GM12872 (cell line): ENCODE results near the gene PRDM15.

Source experiments
- CTCF ChIP-seq: IDR thresholded peaks from 3 replicates; pipeline ENCODE4 v1.5.1; 2011; ENCODE audit warnings: low read depth, mild to moderate bottlenecking, low read length, moderate library complexity; ENCODE audit not compliant: insufficient read depth

Gene PRDM15

GRCh38 chr21:41824466-41825207 is 54.5 kb downstream of the PRDM15 start:
- no peak for TF ChIP-seq CTCF

DNA sequence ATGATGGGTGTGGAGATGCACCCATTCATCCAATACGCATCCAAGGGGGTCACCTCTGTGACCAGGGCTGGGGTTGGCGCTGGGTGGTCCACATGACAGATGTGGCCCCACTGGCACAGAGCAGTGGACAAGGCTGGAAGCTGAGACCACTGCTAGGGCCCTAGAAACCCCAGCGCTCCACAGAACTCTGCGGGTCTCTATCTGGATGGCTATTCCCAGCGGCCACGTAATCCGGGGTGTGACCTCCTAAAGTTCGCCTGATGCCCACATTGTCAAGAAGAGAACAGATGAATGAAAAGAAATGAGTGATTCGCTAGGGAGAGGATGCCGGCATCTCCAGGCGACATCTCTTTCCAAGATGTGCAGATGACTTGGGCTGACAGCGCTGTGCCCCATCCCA is 55.2 kb downstream of the PRDM15 start:
- TF ChIP-seq CTCF = no peak

GRCh38 chr21:41823166-41823565 is 56.0 kb downstream of the PRDM15 start:
- no peak for TF ChIP-seq CTCF

DNA sequence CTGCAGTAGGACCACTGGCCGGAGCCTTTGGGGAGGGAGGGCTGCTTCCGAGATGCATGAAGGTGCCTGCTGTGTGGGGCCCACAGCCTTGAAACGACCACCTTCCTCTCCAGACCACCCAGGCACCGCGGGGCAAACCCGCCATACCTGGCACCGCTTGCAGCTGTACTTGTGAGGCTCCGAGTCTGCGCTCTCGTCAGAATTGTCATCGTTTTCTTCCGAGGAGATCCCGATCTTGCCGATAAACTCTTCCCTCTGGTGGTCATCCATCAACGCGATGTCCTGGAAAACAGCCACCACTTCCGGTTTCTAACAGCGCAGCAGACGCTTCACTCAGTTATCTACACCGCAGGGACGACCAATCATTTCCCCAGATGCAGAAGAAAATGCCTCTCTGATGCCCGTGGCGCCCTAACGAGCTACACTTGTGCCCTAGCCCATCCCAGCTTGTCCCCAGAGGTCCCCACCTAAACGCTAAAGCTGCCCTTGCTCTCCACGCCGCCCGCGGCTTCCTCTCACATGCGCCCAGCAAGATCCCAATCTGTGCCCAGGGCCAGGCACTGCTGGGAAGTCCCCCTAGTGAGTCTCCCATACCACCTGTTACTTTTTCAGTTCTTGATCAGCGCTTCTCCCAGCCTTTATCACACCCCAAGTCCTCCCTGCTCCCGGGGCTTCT is 57.2 kb downstream of the PRDM15 start:
- no peak for TF ChIP-seq CTCF

DNA sequence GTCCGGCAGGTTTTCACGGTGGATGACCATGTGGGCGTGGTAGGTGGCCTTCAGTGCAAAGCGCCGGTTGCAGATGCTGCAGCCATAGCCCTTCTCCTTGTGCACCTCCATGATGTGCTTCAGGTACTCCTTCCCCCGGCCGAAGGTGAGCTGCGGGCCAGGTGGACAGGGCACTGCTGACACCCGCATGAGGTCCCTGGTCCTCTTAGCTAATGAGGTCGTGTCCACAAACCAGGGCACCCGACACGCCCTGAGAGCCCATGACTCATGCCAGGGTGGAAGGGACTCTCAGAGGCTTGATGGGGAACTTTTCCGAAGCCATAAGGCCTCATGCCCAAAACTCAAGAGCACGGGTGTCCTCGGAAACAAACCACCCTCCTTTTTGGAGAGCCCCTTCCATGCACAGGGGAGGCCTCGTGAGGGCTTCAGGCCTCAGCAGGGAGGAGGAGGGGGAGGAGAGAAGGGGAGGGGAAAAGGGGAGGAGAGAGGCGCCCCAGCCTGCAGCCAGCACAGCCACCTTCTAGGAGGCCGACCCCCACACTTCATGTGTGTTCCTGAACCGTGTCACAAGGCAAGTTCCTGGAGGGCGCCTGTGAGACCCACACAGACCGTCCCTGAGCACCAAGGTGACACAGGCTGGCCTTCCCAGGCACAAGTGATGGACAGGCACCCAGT is 57.9 kb downstream of the PRDM15 start:
- no peak for TF ChIP-seq CTCF

DNA sequence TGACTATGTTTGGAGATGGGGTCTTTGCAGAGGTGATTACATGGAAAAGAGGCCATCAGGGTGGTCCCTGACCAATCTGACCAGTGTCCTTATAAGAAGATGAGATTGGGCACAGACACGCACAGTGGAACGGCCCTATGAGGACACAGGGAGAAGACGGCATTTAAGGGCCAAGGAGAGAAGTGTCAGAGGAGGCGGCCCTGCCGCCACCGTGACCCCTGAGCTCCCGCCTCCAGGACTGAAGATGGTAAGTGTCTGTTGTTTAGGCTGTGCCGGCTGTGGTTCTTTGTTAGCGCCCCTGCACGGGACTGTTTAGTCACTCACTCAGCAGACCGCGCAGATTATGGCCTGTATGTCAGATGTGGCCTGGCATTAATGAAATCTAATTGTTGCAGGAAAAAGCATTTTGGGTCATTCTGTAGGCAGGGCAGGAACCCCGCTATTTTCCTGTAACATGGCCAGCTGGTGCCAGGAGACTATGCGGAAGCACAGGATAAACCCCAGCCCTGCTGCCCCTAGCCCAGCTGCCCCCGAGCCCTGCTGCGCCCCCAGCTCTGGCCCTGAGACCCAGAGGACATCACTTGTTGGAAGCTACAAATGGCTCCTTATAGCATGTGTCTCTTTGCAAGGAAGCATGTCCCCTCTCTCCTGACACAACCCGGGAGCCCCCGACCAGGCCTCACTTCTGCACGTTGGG is 58.6 kb downstream of the PRDM15 start:
- TF ChIP-seq CTCF = no peak

- no peak for TF ChIP-seq CTCF
These were observed 59.3 kb downstream of the PRDM15 start for GRCh38 chr21:41819856-41820281.
